Measurements from ENCODE around the gene DAP.
"Not testable (repeated sequence)": the region's sequence is repeated elsewhere in the genome, so short reads cannot be mapped to it uniquely, and the experiment has no call there.

Gene DAP

GRCh38 chr5:10734037-10734709 is 26.9 kb downstream of the DAP start:
- no peak for DNase-seq (ENCODE audit: low spot score)

GRCh38 chr5:10733426-10733825 is 27.6 kb downstream of the DAP start:
- DNase-seq (ENCODE audit: low spot score) = no peak

GRCh38 chr5:10731913-10732312 is 29.1 kb downstream of the DAP start:
- DNase-seq (ENCODE audit: low spot score) = no peak

- no peak for DNase-seq (ENCODE audit: low spot score)
Observed at GRCh38 chr5:10730043-10730351, 31.0 kb downstream of the DAP start.

- DNase-seq (ENCODE audit: low spot score) = no peak
Observed at GRCh38 chr5:10729320-10730042, 31.6 kb downstream of the DAP start.

- no peak for DNase-seq (ENCODE audit: low spot score)
Observed at GRCh38 chr5:10728679-10729078, 32.4 kb downstream of the DAP start.

- DNase-seq (ENCODE audit: low spot score) = no peak
Observed at GRCh38 chr5:10727861-10728260, 33.2 kb downstream of the DAP start.

GRCh38 chr5:10726913-10727517 is 34.0 kb downstream of the DAP start:
- no peak for DNase-seq (ENCODE audit: low spot score)

GRCh38 chr5:10726179-10726912 is 34.7 kb downstream of the DAP start:
- DNase-seq (ENCODE audit: low spot score) = no peak

- no peak for DNase-seq (ENCODE audit: low spot score)
Observed at GRCh38 chr5:10725636-10726035, 35.4 kb downstream of the DAP start.

- no peak for DNase-seq (ENCODE audit: low spot score)
Observed at GRCh38 chr5:10724781-10725507, 36.1 kb downstream of the DAP start.

- DNase-seq (ENCODE audit: low spot score) = no peak
Observed at GRCh38 chr5:10723514-10723913, 37.5 kb downstream of the DAP start.

- not testable (repeated sequence) for DNase-seq (ENCODE audit: low spot score)
Observed at GRCh38 chr5:10720766-10721165, 40.3 kb downstream of the DAP start.

GRCh38 chr5:10719965-10720364 is 41.1 kb downstream of the DAP start:
- DNase-seq (ENCODE audit: low spot score) = no peak

- not testable (repeated sequence) for DNase-seq (ENCODE audit: low spot score)
Observed at GRCh38 chr5:10718617-10719016, 42.4 kb downstream of the DAP start.

- DNase-seq (ENCODE audit: low spot score) = not testable (repeated sequence)
Observed at GRCh38 chr5:10716825-10717224, 44.2 kb downstream of the DAP start.

- no peak for DNase-seq (ENCODE audit: low spot score)
Observed at GRCh38 chr5:10715605-10716290, 45.3 kb downstream of the DAP start.

GRCh38 chr5:10712574-10713366 is 48.3 kb downstream of the DAP start:
- no peak for DNase-seq (ENCODE audit: low spot score)

- DNase-seq (ENCODE audit: low spot score) = no peak
Observed at GRCh38 chr5:10711562-10711961, 49.5 kb downstream of the DAP start.

GRCh38 chr5:10710513-10711128 is 50.4 kb downstream of the DAP start:
- no peak for DNase-seq (ENCODE audit: low spot score)

Measured in CD4-positive, alpha-beta T cell treated with Interleukin-2 at 100 ng/mL for 4 hours (primary cell).